Subcutaneous preadipocyte (primary cell): ENCODE results near the gene RAB22A. TPM values are rescaled to one million over a fixed set of nuclear protein-coding genes. Genes with fewer than 3 reads are reported as not detected.

Experiments used
- total RNA-seq: library from RNA; depleted of rRNA; stranded (reverse); fragments of >200 nt; gene quantifications from 2 replicates; pipeline ENCODE4 v1.2.3, GENCODE V29; 2012

The RAB22A gene, protein sequence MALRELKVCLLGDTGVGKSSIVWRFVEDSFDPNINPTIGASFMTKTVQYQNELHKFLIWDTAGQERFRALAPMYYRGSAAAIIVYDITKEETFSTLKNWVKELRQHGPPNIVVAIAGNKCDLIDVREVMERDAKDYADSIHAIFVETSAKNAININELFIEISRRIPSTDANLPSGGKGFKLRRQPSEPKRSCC
- 15.8 and 20.3 TPM in 2 replicates for total RNA-seq

DNA sequence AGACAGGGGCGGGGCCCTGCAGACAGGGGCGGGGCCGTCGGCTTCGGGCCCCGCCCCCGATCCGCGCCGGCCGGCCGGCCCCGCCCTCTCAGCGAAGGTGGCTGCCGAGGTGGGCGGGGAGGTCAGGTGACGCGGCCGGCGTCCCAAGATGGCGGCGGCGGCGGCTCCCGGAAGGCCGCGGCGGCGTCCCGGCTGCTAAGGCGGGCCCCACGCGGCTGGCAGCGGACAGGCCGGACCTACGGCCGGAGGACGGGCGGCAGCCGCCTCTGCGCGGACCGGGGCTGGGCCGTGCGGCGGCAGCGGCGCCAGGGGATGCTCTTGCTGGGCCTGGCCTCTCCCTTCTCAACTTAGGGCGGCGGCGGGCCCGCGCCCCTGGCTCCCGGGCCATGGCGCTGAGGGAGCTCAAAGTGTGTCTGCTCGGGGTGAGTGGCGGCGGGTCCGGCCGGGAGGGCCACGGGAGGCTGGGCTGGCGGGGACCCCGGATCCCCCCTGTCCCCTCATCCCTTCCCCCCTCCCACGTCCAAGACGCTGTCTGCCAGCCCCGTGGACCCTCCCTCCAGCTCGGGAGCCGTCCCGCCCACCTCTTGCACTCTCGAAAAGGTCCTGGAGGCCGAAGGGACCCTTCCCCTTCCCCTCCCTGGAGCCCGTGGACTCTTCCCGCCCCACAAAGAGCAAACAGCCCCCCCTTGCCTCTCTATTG lies at the start of gene RAB22A:
Gene RAB22A (plus strand): TSS at position 125 of the 700 bp plus-strand sequence. CDS start 262 bp downstream, at position 387.

GRCh38 chr20:58388882-58389323 lies 79.4 kb downstream of the RAB22A start, which contains the start of gene VAPB:
Gene VAPB (plus strand): TSS chr20:58389229. CDS start chr20:58389460, 231 bp downstream.

Other genes starting within 250 kb of the RAB22A start
- not detected in 2 replicates for gene ANKRD60, start 81.1 kb upstream of the RAB22A start, total RNA-seq
- gene VAPB, start 79.5 kb downstream of the RAB22A start, total RNA-seq, result 11.4 and 11.9 TPM in 2 replicates
- gene APCDD1L, start 205.7 kb downstream of the RAB22A start, total RNA-seq, result 1.8 and 3.9 TPM in 2 replicates